ENCODE measurements around the gene MAST1. TPM values are rescaled to one million over a fixed set of nuclear protein-coding genes. Genes with fewer than 3 reads are reported as not detected.

Gene MAST1
- total RNA-seq, 2 experiments from 2014 or later, result 0.22 to 0.60 TPM

- Mint-ChIP-seq H3K9me3 (no peaks in the 10 kb centered on the region), H3K4me3 (no peak overlapping the region), H3K36me3 (ENCODE audit: low read depth) (peaks cover 69% of the 10 kb centered on the region), H3K27me3 (no peaks in the 10 kb centered on the region), H3K27ac (no peak overlapping the region), H3K4me1 (ENCODE audit: low read depth) (peaks cover 9% of the 10 kb centered on the region)
- Histone ChIP-seq H3K27ac (ENCODE audit: low read depth in 1 of 2, low read length in 2 of 2) (no peak overlapping the region), H3K4me1 (ENCODE audit: insufficient read depth, low read length) (peaks cover 9% of the 10 kb centered on the region), H3K9me3 (ENCODE audit: control insufficient read depth in 1 of 2, insufficient read depth in 1 of 2, low read length in 2 of 2) (no peaks in the 10 kb centered on the region), H3K4me3 (ENCODE audit: low read length) (no peak overlapping the region), H3K27me3 (ENCODE audit: control insufficient read depth in 1 of 2, insufficient read depth in 2 of 2, low read length in 2 of 2) (no peaks in the 10 kb centered on the region), H3K36me3 (ENCODE audit: insufficient read depth, low read length) (peaks cover 61% of the 10 kb centered on the region)
- POLR2A ChIA-PET, result interaction anchor here (1.0 kb wide), 1 partner anchor 37 kb away, joined by 3 read pairs; the partner anchor contains the start of gene FARSA
- no peak for TF ChIP-seq CTCF (IDR thresholded peaks at IDR 0.05)
- CTCF ChIA-PET, result no interaction called here
- no peak for ATAC-seq (ENCODE audit: poor library complexity)
- intact Hi-C loops (cut with DNase I, micrococcal nuclease), result no loop called here
- DNase-seq, result no peak
Measured at GRCh38 chr19:12896460-12896859, 58.1 kb downstream of the MAST1 start.

- Mint-ChIP-seq H3K36me3 (ENCODE audit: low read depth) (peaks cover 46% of the 10 kb centered on the region), H3K9me3 (no peaks in the 10 kb centered on the region), H3K27me3 (no peaks in the 10 kb centered on the region), H3K27ac (no peak overlapping the region), H3K4me3 (no peak overlapping the region), H3K4me1 (ENCODE audit: low read depth) (no peaks in the 10 kb centered on the region)
- Histone ChIP-seq H3K27ac (ENCODE audit: low read depth in 1 of 2, low read length in 2 of 2) (no peak overlapping the region), H3K9me3 (ENCODE audit: control insufficient read depth in 1 of 2, insufficient read depth in 1 of 2, low read length in 2 of 2) (no peaks in the 10 kb centered on the region), H3K4me1 (ENCODE audit: insufficient read depth, low read length) (no peaks in the 10 kb centered on the region), H3K4me3 (ENCODE audit: low read length) (no peak overlapping the region), H3K36me3 (ENCODE audit: insufficient read depth, low read length) (peaks cover 40% of the 10 kb centered on the region), H3K27me3 (ENCODE audit: control insufficient read depth in 1 of 2, insufficient read depth in 2 of 2, low read length in 2 of 2) (no peaks in the 10 kb centered on the region)
- POLR2A ChIA-PET, result no interaction called here
- no peak for DNase-seq
- ATAC-seq (ENCODE audit: poor library complexity), result no peak
- TF ChIP-seq CTCF (IDR thresholded peaks at IDR 0.05), result no peak
- intact Hi-C loops (cut with DNase I, micrococcal nuclease), result no loop called here
- CTCF ChIA-PET, result no interaction called here
Measured at GRCh38 chr19:12899891-12900518, 61.7 kb downstream of the MAST1 start.

GRCh38 chr19:12907166-12907565 is 68.9 kb downstream of the MAST1 start:
- no peak for TF ChIP-seq CTCF (IDR thresholded peaks at IDR 0.05)
- Histone ChIP-seq H3K27me3 (ENCODE audit: control insufficient read depth in 1 of 2, insufficient read depth in 2 of 2, low read length in 2 of 2) (no peaks in the 10 kb centered on the region), H3K4me1 (ENCODE audit: insufficient read depth, low read length) (no peaks in the 10 kb centered on the region), H3K9me3 (ENCODE audit: control insufficient read depth in 1 of 2, insufficient read depth in 1 of 2, low read length in 2 of 2) (no peaks in the 10 kb centered on the region), H3K36me3 (ENCODE audit: insufficient read depth, low read length) (no peaks in the 10 kb centered on the region), H3K4me3 (ENCODE audit: low read length) (no peak overlapping the region), H3K27ac (ENCODE audit: low read depth in 1 of 2, low read length in 2 of 2) (no peak overlapping the region)
- H3K27me3 Mint-ChIP-seq, result no peaks in the 10 kb centered on the region
- H3K27ac Mint-ChIP-seq, result no peak overlapping the region
- no peaks in the 10 kb centered on the region for H3K36me3 Mint-ChIP-seq (ENCODE audit: low read depth)
- no peak for DNase-seq
- CTCF ChIA-PET, result no interaction called here
- no peaks in the 10 kb centered on the region for H3K4me1 Mint-ChIP-seq (ENCODE audit: low read depth)
- H3K4me3 Mint-ChIP-seq, result no peak overlapping the region
- intact Hi-C loops (cut with DNase I, micrococcal nuclease), result no loop called here
- POLR2A ChIA-PET, result interaction anchor here (1.4 to 1.5 kb wide), 2 partner anchors 12 to 17 kb away, joined by 5 to 6 read pairs; partner anchors contain the start of genes GCDH and SYCE2
- no peaks in the 10 kb centered on the region for H3K9me3 Mint-ChIP-seq
- no peak for ATAC-seq (ENCODE audit: poor library complexity)
